ENCODE data around the gene TANK. TPM values are rescaled to one million over a fixed set of nuclear protein-coding genes. Genes with fewer than 3 reads are reported as not detected.

TANK gene
- total RNA-seq, 2 experiments from 2014 or later: 70.3 to 73.5 TPM

Other genes starting within 250 kb of the TANK start
- 100 to 1,000 TPM in 1 of 2 experiments, 10 to 100 TPM in 1; 99.1 to 105 TPM for gene PSMD14, start 148.0 kb downstream of the TANK start, total RNA-seq

Measured in activated CD8-positive, alpha-beta memory T cell treated with anti-CD3 and anti-CD28 coated beads for 36 hours (primary cell).